ENCODE results near the gene SDCCAG8.
"Not testable (repeated sequence)": the region's sequence is repeated elsewhere in the genome, so short reads cannot be mapped to it uniquely, and the experiment has no call there.

SDCCAG8 gene

GRCh38 chr1:243325305-243325890 is 69.6 kb downstream of the SDCCAG8 start:
- FAIRE-seq = no peak
- peak; percentile 22 for DNase-seq (ENCODE audit: low spot score)

GRCh38 chr1:243332440-243332839 is 76.6 kb downstream of the SDCCAG8 start:
- FAIRE-seq (no peak), DNase-seq (ENCODE audit: low spot score) (no peak)

- DNase-seq (ENCODE audit: low spot score) = no peak
- no peak for FAIRE-seq
Measured at GRCh38 chr1:243335292-243335691, 79.5 kb downstream of the SDCCAG8 start.

GRCh38 chr1:243336163-243336562 is 80.3 kb downstream of the SDCCAG8 start:
- FAIRE-seq (no peak), DNase-seq (ENCODE audit: low spot score) (no peak)

- FAIRE-seq = not testable (repeated sequence)
Measured at GRCh38 chr1:243338848-243339247, 83.0 kb downstream of the SDCCAG8 start.

GRCh38 chr1:243341074-243341473 is 85.2 kb downstream of the SDCCAG8 start:
- FAIRE-seq (no peak), DNase-seq (ENCODE audit: low spot score) (no peak)

More at GRCh38 chr1:243338848-243339247, 83.0 kb downstream of the SDCCAG8 start:
- not testable (repeated sequence) for DNase-seq (ENCODE audit: low spot score)

GRCh38 chr1:243343970-243344937 is 88.4 kb downstream of the SDCCAG8 start:
- DNase-seq (ENCODE audit: low spot score) (peak; percentile 29), FAIRE-seq (no peak)

GRCh38 chr1:243345205-243345604 is 89.4 kb downstream of the SDCCAG8 start:
- FAIRE-seq = no peak

DNA sequence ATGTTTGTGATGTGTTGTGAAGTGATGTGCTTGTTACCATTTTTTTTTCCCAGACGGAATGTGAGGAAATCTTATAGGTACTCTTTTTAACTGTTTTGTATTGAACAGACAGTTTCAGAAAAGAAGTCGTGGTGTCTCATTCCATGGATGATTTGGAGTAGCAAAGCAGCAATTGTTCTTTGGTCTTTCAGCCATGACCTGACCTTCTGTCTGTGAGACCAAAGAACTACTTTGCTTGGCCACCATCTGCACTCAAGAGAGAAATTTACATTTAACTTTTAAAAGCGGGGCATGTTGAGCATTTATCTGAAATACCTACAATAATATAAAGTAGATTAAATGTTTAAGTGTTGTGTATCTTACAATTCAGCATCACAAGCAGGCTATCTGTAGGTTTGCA is 90.2 kb downstream of the SDCCAG8 start:
- no peak for FAIRE-seq
- no peak for DNase-seq (ENCODE audit: low spot score)

More at GRCh38 chr1:243345205-243345604, 89.4 kb downstream of the SDCCAG8 start:
- DNase-seq (ENCODE audit: low spot score) = no peak

GRCh38 chr1:243346468-243346867 is 90.6 kb downstream of the SDCCAG8 start:
- FAIRE-seq (no peak), DNase-seq (ENCODE audit: low spot score) (no peak)

GRCh38 chr1:243348331-243348730 is 92.5 kb downstream of the SDCCAG8 start:
- no peak for FAIRE-seq
- DNase-seq (ENCODE audit: low spot score) = no peak

DNA sequence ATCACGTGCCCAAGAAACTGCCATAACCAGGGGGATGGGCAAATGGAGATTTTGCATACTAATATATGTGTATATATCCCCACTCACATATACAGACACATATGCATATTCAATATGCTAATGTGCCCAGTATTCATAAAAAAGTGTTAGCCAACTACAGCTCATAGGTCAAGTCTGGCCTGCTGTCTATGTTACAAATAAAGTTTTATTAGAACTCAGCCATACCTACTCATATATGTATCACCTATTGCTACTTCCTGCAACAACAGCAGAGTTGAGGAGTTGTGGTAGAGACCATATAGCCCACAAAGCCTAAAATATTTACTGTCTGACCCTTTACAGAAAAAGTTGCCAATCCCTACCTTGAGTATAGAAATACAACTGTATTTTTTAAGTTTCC is 93.3 kb downstream of the SDCCAG8 start:
- DNase-seq (ENCODE audit: low spot score) = no peak
- FAIRE-seq = no peak

DNA sequence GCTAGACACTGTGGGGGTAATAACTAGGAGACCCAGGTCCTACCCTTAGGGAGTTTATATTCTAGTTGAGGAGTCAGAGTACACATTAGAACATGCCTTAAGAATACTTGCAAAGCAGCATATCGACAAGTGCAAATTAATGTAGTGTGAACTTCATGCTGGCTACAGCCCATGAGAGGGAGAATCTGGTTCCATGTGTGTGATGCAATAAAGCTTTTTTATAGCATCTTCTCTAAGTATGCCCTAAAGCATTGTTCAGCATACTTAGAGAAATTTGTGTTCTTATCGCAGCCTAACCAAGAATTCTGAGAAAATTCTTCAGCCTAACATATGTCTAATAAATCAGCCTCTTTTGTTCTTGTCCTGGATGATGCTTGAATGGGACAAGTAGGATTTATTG is 95.5 kb downstream of the SDCCAG8 start:
- DNase-seq (ENCODE audit: low spot score) (no peak), FAIRE-seq (no peak)

- DNase-seq (ENCODE audit: low spot score) (no peak), FAIRE-seq (no peak)
Measured at GRCh38 chr1:243354511-243355153, 98.8 kb downstream of the SDCCAG8 start.

DNA sequence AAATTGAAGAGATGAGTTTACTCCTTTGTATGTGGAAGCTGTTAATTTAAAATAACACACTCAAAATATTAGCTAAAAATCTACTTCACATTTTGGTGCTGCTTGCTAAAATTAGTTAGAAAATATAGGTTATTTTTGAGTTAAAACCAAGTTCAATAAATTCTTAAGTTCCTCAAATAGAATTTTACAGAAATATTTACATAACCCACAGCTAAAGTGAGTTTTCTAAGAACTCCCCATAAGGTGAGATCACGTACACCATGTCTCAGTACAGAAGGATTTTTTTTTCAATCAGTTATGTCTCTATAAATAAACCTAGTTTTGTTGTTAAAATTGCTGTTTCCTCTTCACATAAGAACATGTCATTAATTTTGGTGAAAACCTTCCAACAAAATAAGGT is 108.0 kb downstream of the SDCCAG8 start:
- FAIRE-seq = no peak

GRCh38 chr1:243364330-243364729 is 108.5 kb downstream of the SDCCAG8 start:
- FAIRE-seq (no peak), DNase-seq (ENCODE audit: low spot score) (no peak)

More for the DNA sequence above, 108.0 kb downstream of the SDCCAG8 start:
- no peak for DNase-seq (ENCODE audit: low spot score)

- no peak for FAIRE-seq
Measured at GRCh38 chr1:243364866-243365265, 109.0 kb downstream of the SDCCAG8 start.

DNA sequence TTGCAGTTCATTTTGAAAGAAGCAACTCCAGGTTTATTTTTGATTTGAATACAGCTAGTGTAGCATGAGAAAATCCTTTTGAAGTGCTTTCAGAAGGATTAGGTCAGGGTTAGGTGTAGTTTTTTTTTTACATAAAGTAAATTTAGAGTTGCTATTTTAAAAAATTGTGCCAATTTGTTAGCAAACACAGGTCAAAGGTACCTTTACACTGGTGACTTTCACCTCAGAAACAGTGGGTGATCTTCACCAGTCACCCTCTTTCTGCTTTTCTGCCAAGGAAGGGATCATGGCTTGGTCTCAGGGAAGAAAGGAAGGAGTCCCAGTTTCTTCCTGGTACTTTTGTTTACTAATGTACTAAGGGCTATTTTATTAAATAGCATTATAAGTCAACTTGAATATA is 111.5 kb downstream of the SDCCAG8 start:
- no peak for FAIRE-seq
- no peak for DNase-seq (ENCODE audit: low spot score)

More at GRCh38 chr1:243364866-243365265, 109.0 kb downstream of the SDCCAG8 start:
- no peak for DNase-seq (ENCODE audit: low spot score)

GRCh38 chr1:243374412-243374811 is 118.6 kb downstream of the SDCCAG8 start:
- no peak for FAIRE-seq
- no peak for DNase-seq (ENCODE audit: low spot score)

- no peak for DNase-seq (ENCODE audit: low spot score)
- no peak for FAIRE-seq
Measured at GRCh38 chr1:243375596-243375995, 119.8 kb downstream of the SDCCAG8 start.

GRCh38 chr1:243378669-243379068 is 122.8 kb downstream of the SDCCAG8 start:
- FAIRE-seq (no peak), DNase-seq (ENCODE audit: low spot score) (no peak)

- FAIRE-seq (no peak), DNase-seq (ENCODE audit: low spot score) (no peak)
Measured at GRCh38 chr1:243379208-243379607, 123.4 kb downstream of the SDCCAG8 start.
